ENCODE results near the gene CTBP2.

The CTBP2 gene

GRCh38 chr10:124939290-124939689, 221.1 kb downstream of the CTBP2 start:
- H3K79me2 ChIP-seq (ENCODE audit: insufficient read depth, low read length), result peaks cover 97% of the 10 kb centered on the region
- TF ChIP-seq, protein P1, sequence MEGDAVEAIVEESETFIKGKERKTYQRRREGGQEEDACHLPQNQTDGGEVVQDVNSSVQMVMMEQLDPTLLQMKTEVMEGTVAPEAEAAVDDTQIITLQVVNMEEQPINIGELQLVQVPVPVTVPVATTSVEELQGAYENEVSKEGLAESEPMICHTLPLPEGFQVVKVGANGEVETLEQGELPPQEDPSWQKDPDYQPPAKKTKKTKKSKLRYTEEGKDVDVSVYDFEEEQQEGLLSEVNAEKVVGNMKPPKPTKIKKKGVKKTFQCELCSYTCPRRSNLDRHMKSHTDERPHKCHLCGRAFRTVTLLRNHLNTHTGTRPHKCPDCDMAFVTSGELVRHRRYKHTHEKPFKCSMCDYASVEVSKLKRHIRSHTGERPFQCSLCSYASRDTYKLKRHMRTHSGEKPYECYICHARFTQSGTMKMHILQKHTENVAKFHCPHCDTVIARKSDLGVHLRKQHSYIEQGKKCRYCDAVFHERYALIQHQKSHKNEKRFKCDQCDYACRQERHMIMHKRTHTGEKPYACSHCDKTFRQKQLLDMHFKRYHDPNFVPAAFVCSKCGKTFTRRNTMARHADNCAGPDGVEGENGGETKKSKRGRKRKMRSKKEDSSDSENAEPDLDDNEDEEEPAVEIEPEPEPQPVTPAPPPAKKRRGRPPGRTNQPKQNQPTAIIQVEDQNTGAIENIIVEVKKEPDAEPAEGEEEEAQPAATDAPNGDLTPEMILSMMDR (IDR thresholded peaks at IDR 0.05; ENCODE audit: insufficient read depth, low read length, poor library complexity, severe bottlenecking), result no peak
- TF ChIP-seq EZH2phosphoT487 (conservative IDR thresholded peaks at IDR 0.05; ENCODE audit: low read length), result no peak
- H3K36me3 ChIP-seq (ENCODE audit: low read length), result no peaks in the 10 kb centered on the region
- no peak overlapping the region for H2AFZ ChIP-seq (ENCODE audit: low read depth, low read length, severe bottlenecking)
- H3K9me2 ChIP-seq (replicated peaks; ENCODE audit: insufficient read depth, low read length), result no peaks in the 10 kb centered on the region
- H4K20me1 ChIP-seq (ENCODE audit: low read depth, low read length), result peaks cover 21% of the 10 kb centered on the region; the same call in 1 of the 2 replicates
- H3K9me3 ChIP-seq (ENCODE audit: insufficient read depth, low read length), result no peaks in the 10 kb centered on the region
- no peak overlapping the region for H3K27ac ChIP-seq (ENCODE audit: low read depth, low read length)
- H3K4me2 ChIP-seq (ENCODE audit: low read depth, low read length, poor library complexity, severe bottlenecking), result no peak overlapping the region
- no peaks in the 10 kb centered on the region for H3F3A ChIP-seq (ENCODE audit: insufficient read depth)
- no peaks in the 10 kb centered on the region for H3K27me3 ChIP-seq (ENCODE audit: low read length)
- H3K4me3 ChIP-seq (ENCODE audit: insufficient read depth, low read length, poor library complexity, severe bottlenecking), result no peak overlapping the region
- no peak overlapping the region for H3K9ac ChIP-seq (ENCODE audit: low read length)

DNA sequence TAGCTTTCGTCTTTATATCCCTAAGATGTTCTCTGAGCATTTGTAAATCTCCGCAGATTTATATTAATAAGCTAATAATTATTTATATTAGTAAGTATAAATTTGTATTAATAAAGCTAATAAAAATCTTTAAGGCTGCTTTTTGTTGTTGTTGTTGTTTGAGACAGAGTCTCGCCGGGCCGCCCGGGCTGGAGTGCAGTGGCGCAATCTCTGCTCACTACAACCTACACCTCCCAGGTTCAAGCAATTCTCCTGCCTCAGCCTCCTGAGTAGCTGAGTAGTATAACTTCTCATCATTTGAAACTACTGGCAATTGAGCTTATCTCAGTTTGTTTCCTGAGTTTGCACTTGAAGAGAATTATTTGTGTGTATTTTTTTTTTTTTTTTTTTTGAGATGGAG, 223.6 kb downstream of the CTBP2 start:
- no peak overlapping the region for H3K4me3 ChIP-seq (ENCODE audit: insufficient read depth, low read length, poor library complexity, severe bottlenecking)
- H3K9me2 ChIP-seq (replicated peaks; ENCODE audit: insufficient read depth, low read length), result no peaks in the 10 kb centered on the region
- no peaks in the 10 kb centered on the region for H3K36me3 ChIP-seq (ENCODE audit: low read length)
- no peaks in the 10 kb centered on the region for H3K27me3 ChIP-seq (ENCODE audit: low read length)
- no peak overlapping the region for H3K27ac ChIP-seq (ENCODE audit: low read depth, low read length)
- no peak overlapping the region for H3K9ac ChIP-seq (ENCODE audit: low read length)
- no peaks in the 10 kb centered on the region for H3F3A ChIP-seq (ENCODE audit: insufficient read depth)
- no peak overlapping the region for H2AFZ ChIP-seq (ENCODE audit: low read depth, low read length, severe bottlenecking)
- TF ChIP-seq EZH2phosphoT487 (conservative IDR thresholded peaks at IDR 0.05; ENCODE audit: low read length), result no peak
- TF ChIP-seq, protein P1 (IDR thresholded peaks at IDR 0.05; ENCODE audit: insufficient read depth, low read length, poor library complexity, severe bottlenecking), result no peak
- peaks cover 97% of the 10 kb centered on the region for H3K79me2 ChIP-seq (ENCODE audit: insufficient read depth, low read length)
- H3K9me3 ChIP-seq (ENCODE audit: insufficient read depth, low read length), result no peaks in the 10 kb centered on the region
- H4K20me1 ChIP-seq (ENCODE audit: low read depth, low read length), result peaks cover 9% of the 10 kb centered on the region; the same call in 1 of the 2 replicates
- H3K4me2 ChIP-seq (ENCODE audit: low read depth, low read length, poor library complexity, severe bottlenecking), result no peak overlapping the region

GRCh38 chr10:124935946-124936345, 224.4 kb downstream of the CTBP2 start:
- no peak overlapping the region for H3K9ac ChIP-seq (ENCODE audit: low read length)
- H3K36me3 ChIP-seq (ENCODE audit: low read length), result no peaks in the 10 kb centered on the region
- no peak for TF ChIP-seq EZH2phosphoT487 (conservative IDR thresholded peaks at IDR 0.05; ENCODE audit: low read length)
- TF ChIP-seq, protein P1 (IDR thresholded peaks at IDR 0.05; ENCODE audit: insufficient read depth, low read length, poor library complexity, severe bottlenecking), result no peak
- peaks cover 9% of the 10 kb centered on the region; the same call in 1 of the 2 replicates for H4K20me1 ChIP-seq (ENCODE audit: low read depth, low read length)
- H3K9me2 ChIP-seq (replicated peaks; ENCODE audit: insufficient read depth, low read length), result no peaks in the 10 kb centered on the region
- no peak overlapping the region for H2AFZ ChIP-seq (ENCODE audit: low read depth, low read length, severe bottlenecking)
- H3F3A ChIP-seq (ENCODE audit: insufficient read depth), result no peaks in the 10 kb centered on the region
- no peak overlapping the region for H3K27ac ChIP-seq (ENCODE audit: low read depth, low read length)
- H3K4me3 ChIP-seq (ENCODE audit: insufficient read depth, low read length, poor library complexity, severe bottlenecking), result no peak overlapping the region
- H3K79me2 ChIP-seq (ENCODE audit: insufficient read depth, low read length), result peaks cover 99% of the 10 kb centered on the region
- H3K4me2 ChIP-seq (ENCODE audit: low read depth, low read length, poor library complexity, severe bottlenecking), result no peak overlapping the region
- H3K9me3 ChIP-seq (ENCODE audit: insufficient read depth, low read length), result no peaks in the 10 kb centered on the region
- no peaks in the 10 kb centered on the region for H3K27me3 ChIP-seq (ENCODE audit: low read length)
